GM12878 (cell line): Measurements from ENCODE around the gene LYZ. TPM values are rescaled to one million over a fixed set of nuclear protein-coding genes. Genes with fewer than 3 reads are reported as not detected.

Experiments
- HDAC6 ChIP-seq: fragments of 200-600 bp; sonication (generic); IDR thresholded peaks from one replicate; pipeline ENCODE4 v1.8.0; 2017; ENCODE audit warnings: antibody characterized with exemption; ENCODE audit not compliant: unreplicated experiment
- HSF1 ChIP-seq: fragments of 150-350 bp; IDR thresholded peaks from 2 replicates; pipeline ENCODE4 v1.6.1; 2014; ENCODE audit warnings: mild to moderate bottlenecking, low read depth, low read length
- NBN ChIP-seq: fragments of 450-650 bp; IDR thresholded peaks from 2 replicates; pipeline ENCODE4 v1.6.1; 2016
- POLR2AphosphoS5 ChIP-seq: IDR thresholded peaks from 2 replicates; pipeline ENCODE4 v1.6.1; 2011; ENCODE audit warnings: mild to moderate bottlenecking, low read length, inconsistent platforms
- RELA ChIP-seq: fragments of 450-650 bp; IDR thresholded peaks from 2 replicates; pipeline ENCODE4 v1.8.0; 2014; ENCODE audit warnings: borderline replicate concordance; ENCODE audit not compliant: partially characterized antibody
- SP1 ChIP-seq: IDR thresholded peaks from one replicate; pipeline ENCODE4 v1.6.1; 2011; ENCODE audit warnings: low read depth, low read length
- YBX1 ChIP-seq: fragments of 450-650 bp; IDR thresholded peaks from 2 replicates; pipeline ENCODE4 v1.6.1; 2016; ENCODE audit warnings: antibody characterized with exemption
- polyA plus RNA-seq, 11 experiments: library from polyadenylated mRNA; depleted of rRNA in 4 of 11; unstranded in 6 of 11; stranded (reverse) in 5 of 11; fragments of >200 nt; fragmentation: Nextera tagmentation in 4 of 11; fragmentation: Illumina TruSeq in 1 of 11; extraction: Ambion mirVana in 4 of 11; extraction: Trizol in 1 of 11; gene quantifications; 1 replicate in 1 of 11; 2 replicates in 10 of 11; pipeline versions ENCODE4 v1.2.1 to v1.2.3, GENCODE V29; 2011 to 2016; ENCODE audit warnings: inconsistent platforms in 2 of 11, missing spikeins in 2 of 11, low read depth in 1 of 11
- total RNA-seq, 4 experiments: library from RNA; depleted of rRNA in 3 of 4; stranded (reverse); fragments of >200 nt in 3 of 4; fragmentation: Illumina TruSeq in 1 of 4; extraction: Trizol in 1 of 4; gene quantifications; 2 replicates each; pipeline versions ENCODE4 v1.2.1 to v1.2.3, GENCODE V29; 2013 to 2021
- TF ChIP-seq, protein P1 (sequence below): fragments of 450-650 bp; IDR thresholded peaks from 2 replicates; pipeline ENCODE4 v1.6.1; 2017; ENCODE audit warnings: low read depth, mild to moderate bottlenecking, moderate library complexity

The LYZ gene
- total and polyA plus RNA-seq, 10 of the 15 experiments (the other 5 are each of a cell fraction or from before 2014, with no cell fraction given), result 1.9 TPM; not detected in 9

DNA sequence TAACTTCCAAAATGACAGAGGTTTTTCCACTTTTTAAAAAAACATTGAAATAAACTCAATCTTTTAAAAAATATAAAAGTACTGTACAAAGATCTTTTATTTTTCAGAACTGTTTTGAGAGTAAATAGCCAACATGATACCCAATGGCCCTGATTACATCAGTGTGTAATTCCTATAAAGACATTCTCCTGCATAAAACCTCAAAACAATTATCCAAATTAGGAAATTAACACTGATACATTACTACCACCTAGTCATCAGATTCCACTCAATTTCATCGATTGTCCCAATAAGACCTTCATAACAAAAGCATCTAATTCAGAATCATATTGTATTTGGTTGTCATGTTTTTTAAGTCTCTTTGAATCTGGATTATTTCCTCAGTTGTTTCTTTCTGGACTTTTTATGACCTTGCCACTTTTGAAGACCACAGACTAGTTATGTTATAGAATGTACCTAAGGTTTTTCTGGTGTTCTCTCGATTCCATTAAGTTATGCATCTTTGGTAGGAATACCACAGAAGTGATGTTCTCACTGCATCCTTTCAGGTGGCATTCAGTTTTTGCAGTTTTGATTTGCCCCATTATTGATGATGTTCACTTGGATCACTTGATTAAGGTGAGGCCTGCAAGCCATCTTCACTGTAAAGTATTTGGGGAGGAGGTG lies 7.3 kb downstream of the LYZ start (continued):
- TF ChIP-seq RELA (no peak), POLR2AphosphoS5 (no peak), HSF1 (no peak), SP1 (no peak), YBX1 (no peak), NBN (no peak), HDAC6 (no peak)
- TF ChIP-seq, protein P1, sequence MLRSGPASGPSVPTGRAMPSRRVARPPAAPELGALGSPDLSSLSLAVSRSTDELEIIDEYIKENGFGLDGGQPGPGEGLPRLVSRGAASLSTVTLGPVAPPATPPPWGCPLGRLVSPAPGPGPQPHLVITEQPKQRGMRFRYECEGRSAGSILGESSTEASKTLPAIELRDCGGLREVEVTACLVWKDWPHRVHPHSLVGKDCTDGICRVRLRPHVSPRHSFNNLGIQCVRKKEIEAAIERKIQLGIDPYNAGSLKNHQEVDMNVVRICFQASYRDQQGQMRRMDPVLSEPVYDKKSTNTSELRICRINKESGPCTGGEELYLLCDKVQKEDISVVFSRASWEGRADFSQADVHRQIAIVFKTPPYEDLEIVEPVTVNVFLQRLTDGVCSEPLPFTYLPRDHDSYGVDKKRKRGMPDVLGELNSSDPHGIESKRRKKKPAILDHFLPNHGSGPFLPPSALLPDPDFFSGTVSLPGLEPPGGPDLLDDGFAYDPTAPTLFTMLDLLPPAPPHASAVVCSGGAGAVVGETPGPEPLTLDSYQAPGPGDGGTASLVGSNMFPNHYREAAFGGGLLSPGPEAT, result no peak
